GM12878 (cell line): Measurements from ENCODE around the gene SLC25A15. TPM values are rescaled to one million over a fixed set of nuclear protein-coding genes. Genes with fewer than 3 reads are reported as not detected.

Experiments used
- ATAC-seq: fragments of 200-7000 bp; cut with Tn5 transposase; 3 replicates; pipeline ENCODE4 v1.9.1; 2020; ENCODE audit warnings: mild to moderate bottlenecking, moderate library complexity
- BruUV-seq: library from RNA; stranded (reverse); fragments of 400-500 nt; replicated peaks from 2 replicates; lab custom pipeline; 2021; lab: Mats Ljungman, UMichigan
- CTCF ChIA-PET: fragments of 300-600 bp; sonication (Branson Sonifier 250); formaldehyde crosslinking; extraction: SDS; loops from one replicate; lab custom pipeline; 2021; ENCODE audit warnings: inconsistent platforms; lab: Yijun Ruan, JAX
- POLR2A ChIA-PET: fragments of 350-600 bp; formaldehyde crosslinking; extraction: SDS; loops from one replicate; lab custom pipeline; 2021; ENCODE audit warnings: inconsistent platforms; lab: Charles Lee
- RAD21 ChIA-PET: fragments of 300-600 bp; sonication (Branson Sonifier 250); formaldehyde crosslinking; loops from one replicate; lab custom pipeline; 2023; ENCODE audit warnings: antibody characterized with exemption; ENCODE audit not compliant: unreplicated experiment; lab: Charles Lee
- SMC1A ChIA-PET: fragments of 300-600 bp; sonication (Branson Sonifier 250); formaldehyde crosslinking; loops from one replicate; lab custom pipeline; 2023; ENCODE audit not compliant: unreplicated experiment, uncharacterized antibody; lab: Charles Lee
- DNase-seq: peaks from one replicate; pipeline ENCODE4 v3.0.0-alpha.2; 2011; ENCODE audit warnings: low read depth, low spot score
- FAIRE-seq: peaks from 3 replicates; lab custom pipeline; 2011; peaks lifted over from hg19 to GRCh38; lab: Jason Lieb, UNC
- H2AFZ ChIP-seq: 2 replicates; pipeline ENCODE4 v1.6.0; 2011; ENCODE audit warnings: low read depth, low read length, control low read depth; ENCODE audit not compliant: control insufficient read depth
- H3K27ac ChIP-seq: 2 replicates; pipeline ENCODE4 v1.5.1; 2011; ENCODE audit warnings: control low read depth; ENCODE audit not compliant: control insufficient read depth, insufficient read depth
- H3K27me3 ChIP-seq, 2 experiments: replicated peaks in 1 of 2; 2 replicates each; pipeline versions ENCODE4 v1.6.0 to v1.6.1; 2011; ENCODE audit warnings: low read length in 1 of 2; ENCODE audit not compliant: control insufficient read depth in 2 of 2, insufficient read depth in 2 of 2
- H3K36me3 ChIP-seq, 2 experiments: 2 replicates each; pipeline ENCODE4 v1.5.1; 2011; ENCODE audit warnings: low read length in 1 of 2; ENCODE audit not compliant: control insufficient read depth in 2 of 2, insufficient read depth in 2 of 2
- H3K4me1 ChIP-seq: 2 replicates; pipeline ENCODE4 v1.6.1; 2011; ENCODE audit warnings: mild to moderate bottlenecking, low read length, moderate library complexity, mixed read lengths; ENCODE audit not compliant: control insufficient read depth, insufficient read depth
- H3K4me2 ChIP-seq: 2 replicates; pipeline ENCODE4 v1.6.0; 2011; ENCODE audit warnings: control low read depth; ENCODE audit not compliant: control insufficient read depth, insufficient read depth
- H3K4me3 ChIP-seq: fragments of 200-600 bp; sonication (generic); 2 replicates; pipeline ENCODE4 v1.5.1; 2016
- H3K79me2 ChIP-seq: 2 replicates; pipeline ENCODE4 v1.6.0; 2011; ENCODE audit warnings: low read length; ENCODE audit not compliant: control insufficient read depth, insufficient read depth
- H3K9ac ChIP-seq: 2 replicates; pipeline ENCODE4 v1.8.0; 2011; ENCODE audit warnings: low read length, control low read depth, mixed read lengths; ENCODE audit not compliant: control insufficient read depth, insufficient read depth
- H3K9me3 ChIP-seq: replicated peaks from 3 replicates; pipeline ENCODE4 v1.5.1; 2011; ENCODE audit warnings: mild to moderate bottlenecking, low read length; ENCODE audit not compliant: control insufficient read depth, insufficient read depth
- H4K20me1 ChIP-seq: 2 replicates; pipeline ENCODE4 v1.6.0; 2011; ENCODE audit not compliant: control insufficient read depth, insufficient read depth
- POU2F2 ChIP-seq: IDR thresholded peaks from 3 replicates; pipeline ENCODE4 v1.6.1; 2011; ENCODE audit warnings: low read depth, mild to moderate bottlenecking, low read length, borderline replicate concordance
- RAD51 ChIP-seq: fragments of 450-650 bp; IDR thresholded peaks from 2 replicates; pipeline ENCODE4 v1.6.1; 2016; ENCODE audit warnings: moderate library complexity, mild to moderate bottlenecking, inconsistent platforms
- STAT3 ChIP-seq: IDR thresholded peaks from 2 replicates; pipeline ENCODE4 v1.6.1; 2011; ENCODE audit warnings: low read depth, low read length, improper control_type of control experiment
- TCF7 ChIP-seq: IDR thresholded peaks from 2 replicates; pipeline ENCODE4 v1.6.1; 2014; ENCODE audit warnings: antibody characterized with exemption, borderline replicate concordance
- WGBS: methylation state at CpG from one replicate; pipeline ENCODE4 v1.1.6; 2016; ENCODE audit warnings: low lambda C conversion rate; ENCODE audit not compliant: insufficient replicate concordance, insufficient coverage; ENCODE audit errors: missing lambda C conversion rate; 5-methylcytosine and 5-hydroxymethylcytosine counted together
- in situ Hi-C: fragments of 300-500 bp; cut with MboI; formaldehyde crosslinking; loops from 9 replicates; pipeline ENCODE4 v1.14.3; 2018; ENCODE audit warnings: mixed read lengths
- intact Hi-C: fragments of 100-400 bp; cut with micrococcal nuclease; formaldehyde crosslinking; loops from one replicate; pipeline ENCODE4 v1.14.2; 2022; ENCODE audit not compliant: unreplicated experiment
- polyA plus RNA-seq, 11 experiments: library from polyadenylated mRNA; depleted of rRNA in 4 of 11; unstranded in 6 of 11; stranded (reverse) in 5 of 11; fragments of >200 nt; fragmentation: Nextera tagmentation in 4 of 11; fragmentation: Illumina TruSeq in 1 of 11; extraction: Ambion mirVana in 4 of 11; extraction: Trizol in 1 of 11; gene quantifications; 1 replicate in 1 of 11; 2 replicates in 10 of 11; pipeline versions ENCODE4 v1.2.1 to v1.2.3, GENCODE V29; 2011 to 2016; ENCODE audit warnings: inconsistent platforms in 2 of 11, missing spikeins in 2 of 11, low read depth in 1 of 11
- total RNA-seq, 4 experiments: library from RNA; depleted of rRNA in 3 of 4; stranded (reverse); fragments of >200 nt in 3 of 4; fragmentation: Illumina TruSeq in 1 of 4; extraction: Trizol in 1 of 4; gene quantifications; 2 replicates each; pipeline versions ENCODE4 v1.2.1 to v1.2.3, GENCODE V29; 2013 to 2021
- TF ChIP-seq, protein P1 (sequence below): IDR thresholded peaks from 2 replicates; pipeline ENCODE4 v1.6.1; 2011; ENCODE audit warnings: low read depth, low read length, improper control_type of control experiment, borderline replicate concordance

Gene SLC25A15
- total and polyA plus RNA-seq, 10 of the 15 experiments (the other 5 are each of a cell fraction or from before 2014, with no cell fraction given), result 2.7 to 20.6 (median 15.0) TPM

DNA sequence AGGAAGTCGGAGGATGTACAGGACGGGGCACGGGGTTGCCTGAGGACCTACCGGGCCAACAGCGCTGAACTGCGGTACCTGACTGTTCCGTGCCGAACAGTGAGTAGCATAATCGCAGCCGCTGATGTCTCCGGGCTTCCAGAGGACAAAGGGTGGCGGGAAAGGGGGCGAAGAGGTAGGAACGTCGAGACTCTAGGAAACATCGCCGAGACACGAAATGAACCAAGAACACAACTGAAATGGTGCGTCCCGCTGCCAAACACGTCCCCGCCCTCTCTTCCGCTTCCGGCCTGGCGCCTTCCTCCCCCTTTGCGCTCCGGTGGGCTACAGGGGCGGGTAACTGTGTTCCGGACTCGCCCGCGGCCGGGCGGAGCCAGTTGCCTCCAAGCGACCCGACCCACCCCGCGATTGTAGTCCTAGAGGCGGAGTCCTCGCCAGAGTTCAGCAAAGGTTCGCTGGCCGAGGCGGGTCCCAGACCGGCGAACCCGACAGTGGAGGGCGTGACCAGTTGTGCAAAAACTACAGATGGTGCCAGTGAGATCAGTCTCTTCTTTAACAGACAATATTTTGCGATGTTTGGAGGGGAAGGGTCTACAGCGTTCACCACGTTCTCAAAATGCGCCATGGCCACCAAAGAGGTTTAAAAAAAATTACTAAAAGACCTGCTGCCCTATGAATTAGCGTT is 18.3 kb upstream of the SLC25A15 start, which contains the start of gene MRPS31 (continued):
- no peak for TF ChIP-seq RAD51
- TF ChIP-seq POU2F2, result peak; percentile 95
- no peak for TF ChIP-seq STAT3
- TF ChIP-seq, all 136 proteins: peak for 85

DNA sequence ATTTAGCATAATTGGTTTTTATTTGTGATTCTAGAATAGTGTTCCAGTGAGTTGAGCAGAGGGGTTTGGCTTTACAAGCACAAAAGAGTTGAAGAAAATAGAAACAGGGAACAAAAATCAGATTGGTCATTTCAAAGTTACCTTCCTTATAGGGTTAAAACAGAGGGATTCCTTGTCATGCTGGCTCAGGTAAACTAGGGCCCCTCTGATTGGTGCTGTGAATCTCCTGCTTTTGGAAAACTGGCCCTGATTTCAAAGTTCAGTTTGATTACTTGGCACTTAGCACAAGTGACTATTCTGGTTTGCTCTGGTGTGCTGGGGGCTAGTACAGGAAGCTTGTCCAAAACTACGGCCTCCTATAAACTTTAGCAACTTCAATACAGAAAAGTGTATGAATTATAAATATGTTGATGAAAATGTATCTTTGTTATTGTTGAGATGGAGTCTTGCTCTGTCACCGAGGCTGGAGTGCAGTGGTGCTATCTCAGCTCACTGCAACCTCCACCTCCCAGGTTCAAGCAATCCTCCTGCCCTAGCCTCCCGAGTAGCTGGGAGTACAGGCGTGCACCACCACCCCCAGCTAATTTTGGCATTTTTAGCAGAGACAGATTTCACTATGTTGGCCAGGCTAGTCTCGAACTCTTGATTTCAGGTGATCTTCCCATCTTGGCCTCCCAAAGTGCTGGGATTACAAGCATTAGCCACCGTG is 16.5 kb upstream of the SLC25A15 start:
- Histone ChIP-seq H3K27ac (no peak overlapping the region), H3K4me1 (peaks cover 14% of the 10 kb centered on the region), H3K9me3 (no peaks in the 10 kb centered on the region), H3K36me3 (0 out of 4 replicates have a peak, but pooled peaks cover 0 to 2% of the 10 kb centered on the region in 2 experiments), H3K79me2 (peaks cover 18% of the 10 kb centered on the region), H3K27me3 (no peaks in the 10 kb centered on the region), H4K20me1 (no peaks in the 10 kb centered on the region), H3K4me3 (no peak overlapping the region), H3K9ac (no peak overlapping the region), H3K4me2 (no peak overlapping the region), H2AFZ (no peak overlapping the region)
- no TSS peak for BruUV-seq
- no peak for TF ChIP-seq TCF7
- TF ChIP-seq, protein P1, sequence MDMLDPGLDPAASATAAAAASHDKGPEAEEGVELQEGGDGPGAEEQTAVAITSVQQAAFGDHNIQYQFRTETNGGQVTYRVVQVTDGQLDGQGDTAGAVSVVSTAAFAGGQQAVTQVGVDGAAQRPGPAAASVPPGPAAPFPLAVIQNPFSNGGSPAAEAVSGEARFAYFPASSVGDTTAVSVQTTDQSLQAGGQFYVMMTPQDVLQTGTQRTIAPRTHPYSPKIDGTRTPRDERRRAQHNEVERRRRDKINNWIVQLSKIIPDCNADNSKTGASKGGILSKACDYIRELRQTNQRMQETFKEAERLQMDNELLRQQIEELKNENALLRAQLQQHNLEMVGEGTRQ, result no peak
- in situ Hi-C loops, result no loop called here
- ChIA-PET RAD21 (no interaction called here), CTCF (interaction anchor here (1.5 kb wide), 1 partner anchor 704 kb away, joined by 4 read pairs; no protein-coding TSS in a partner anchor), POLR2A (no interaction called here), SMC1A (interaction anchor here (1.6 kb wide), 1 partner anchor 105 kb away, joined by 3 read pairs; no protein-coding TSS in a partner anchor)
- DNase-seq, result no peak
- no peak for ATAC-seq
- intact Hi-C loops, result loop anchor here (10.0 kb wide), 1 partner anchor 988 kb away; no protein-coding TSS in a partner anchor
- no peak for FAIRE-seq
- whole genome bisulfite sequencing, result 100% methylated on average over 6 of the region's 6 CpGs
